NCI-H82 treated with DMSO at 0.1 percent for 48 hours (cell line): ENCODE results near the gene PTPN13.

Experiments used
- DNase-seq: peaks from one replicate; lab custom pipeline; 2025; ENCODE audit not compliant: unreplicated experiment; lab: John Stamatoyannopoulos, UW

PTPN13 gene

GRCh38 chr4:86809809-86810208, 215.7 kb downstream of the PTPN13 start:
- DNase-seq, result no peak

- DNase-seq, result no peak
Observed at GRCh38 chr4:86810847-86811246, 216.7 kb downstream of the PTPN13 start.

- no peak for DNase-seq
Observed at GRCh38 chr4:86815653-86816052, 221.5 kb downstream of the PTPN13 start.

- no peak for DNase-seq
Observed at GRCh38 chr4:86816501-86817273, 222.6 kb downstream of the PTPN13 start.

GRCh38 chr4:86818211-86818610, 224.1 kb downstream of the PTPN13 start:
- DNase-seq, result no peak

GRCh38 chr4:86818841-86819240, 224.7 kb downstream of the PTPN13 start:
- no peak for DNase-seq

GRCh38 chr4:86819561-86819960, 225.4 kb downstream of the PTPN13 start:
- no peak for DNase-seq

- no peak for DNase-seq
Observed at GRCh38 chr4:86821151-86821550, 227.0 kb downstream of the PTPN13 start.

GRCh38 chr4:86822136-86822535, 228.0 kb downstream of the PTPN13 start:
- DNase-seq, result no peak

GRCh38 chr4:86825511-86825910, 231.4 kb downstream of the PTPN13 start:
- DNase-seq, result no peak

GRCh38 chr4:86831262-86832130, 237.4 kb downstream of the PTPN13 start:
- no peak for DNase-seq

- no peak for DNase-seq
Observed at GRCh38 chr4:86833615-86834014, 239.5 kb downstream of the PTPN13 start.

- DNase-seq, result no peak
Observed at GRCh38 chr4:86834901-86835300, 240.8 kb downstream of the PTPN13 start.

GRCh38 chr4:86835677-86836076, 241.6 kb downstream of the PTPN13 start:
- no peak for DNase-seq

- no peak for DNase-seq
Observed at GRCh38 chr4:86837691-86838503, 243.8 kb downstream of the PTPN13 start.

GRCh38 chr4:86840858-86841257, 246.7 kb downstream of the PTPN13 start:
- no peak for DNase-seq

- DNase-seq, result no peak
Observed at GRCh38 chr4:86841309-86841708, 247.2 kb downstream of the PTPN13 start.

GRCh38 chr4:86845593-86845992, 251.5 kb downstream of the PTPN13 start:
- DNase-seq, result no peak

GRCh38 chr4:86846921-86847320, 252.8 kb downstream of the PTPN13 start:
- DNase-seq, result no peak

- no peak for DNase-seq
Observed at GRCh38 chr4:86847571-86847970, 253.5 kb downstream of the PTPN13 start.

GRCh38 chr4:86848136-86848535, 254.0 kb downstream of the PTPN13 start:
- no peak for DNase-seq
